HCT116 (cell line): ENCODE data around the gene MMP21. TPM values are rescaled to one million over a fixed set of nuclear protein-coding genes. Genes with fewer than 3 reads are reported as not detected.

ENCODE experiments used
- ATAC-seq: fragments of 200-7000 bp; cut with Tn5 transposase; 2 replicates; pipeline ENCODE4 v1.9.1; 2020; ENCODE audit warnings: mild to moderate bottlenecking, moderate library complexity
- BruUV-seq: library from RNA; stranded (reverse); fragments of 400-500 nt; replicated peaks from 2 replicates; lab custom pipeline; 2021; lab: Mats Ljungman, UMichigan
- CTCF ChIA-PET: fragments of 300-600 bp; sonication (Branson Sonifier 250); formaldehyde crosslinking; loops from one replicate; lab custom pipeline; 2021; ENCODE audit warnings: antibody characterized with exemption; lab: Charles Lee
- POLR2A ChIA-PET: fragments of 300-600, 350-600 bp; sonication (Branson Sonifier 250); formaldehyde crosslinking; loops from one replicate; lab custom pipeline; 2021; ENCODE audit warnings: antibody characterized with exemption; lab: Charles Lee
- RAD21 ChIA-PET, 2 experiments: fragments of 300-600 bp; sonication (Branson Sonifier 250); formaldehyde crosslinking; loops; one replicate each; lab custom pipeline; 2023; ENCODE audit warnings: low total read pairs in 2 of 2; ENCODE audit not compliant: uncharacterized antibody in 2 of 2, unreplicated experiment in 2 of 2, low non-redundant PET in 1 of 2; lab: Charles Lee
- DNase-seq: peaks from one replicate; pipeline ENCODE4 v3.0.0-alpha.2; 2010; ENCODE audit warnings: low read depth, low spot score
- H2AFZ ChIP-seq: fragments of 200-600 bp; shearing (Covaris generic), sonication (generic); 2 replicates; pipeline ENCODE4 v1.6.1; 2017; ENCODE audit warnings: low read depth, mixed run types, mixed read lengths, antibody characterized with exemption, low read length; ENCODE audit not compliant: poor library complexity, severe bottlenecking
- H3K27ac ChIP-seq: 2 replicates; pipeline ENCODE4 v1.5.1; 2012; ENCODE audit warnings: low read depth, low read length
- H3K27me3 ChIP-seq: fragments of 200-600 bp; sonication (generic); 2 replicates; pipeline ENCODE4 v1.6.1; 2016; ENCODE audit warnings: mixed run types, low read length, mixed read lengths; ENCODE audit not compliant: insufficient read depth
- H3K36me3 ChIP-seq, 2 experiments: fragments of 200-500 bp in 1 of 2; fragments of 200-600 bp in 1 of 2; sonication (Bioruptor generic) in 1 of 2; sonication (generic) in 1 of 2; 2 replicates each; pipeline versions ENCODE4 v1.5.1 to v1.6.1; 2014 to 2016; ENCODE audit warnings: low read length in 2 of 2, inconsistent platforms in 1 of 2, mixed read lengths in 1 of 2, mixed run types in 1 of 2; ENCODE audit not compliant: insufficient read depth in 2 of 2, control insufficient read depth in 1 of 2
- H3K4me1 ChIP-seq, 2 experiments: fragments of 200-600 bp in 1 of 2; sonication (generic) in 1 of 2; 2 replicates each; pipeline versions ENCODE4 v1.5.1 to v1.6.1; 2012 to 2017; ENCODE audit warnings: low read length in 2 of 2, inconsistent platforms in 1 of 2, mild to moderate bottlenecking in 1 of 2, mixed read lengths in 1 of 2, mixed run types in 1 of 2, moderate library complexity in 1 of 2; ENCODE audit not compliant: insufficient read depth in 2 of 2, control insufficient read depth in 1 of 2
- H3K4me2 ChIP-seq: fragments of 200-600 bp; sonication (generic); 2 replicates; pipeline ENCODE4 v1.6.1; 2017; ENCODE audit warnings: mixed run types, low read length, mixed read lengths
- H3K4me3 ChIP-seq, 2 experiments: fragments of 200-600 bp in 1 of 2; sonication (generic) in 1 of 2; replicated peaks in 1 of 2; 2 replicates each; pipeline ENCODE4 v1.5.1; 2011 to 2016; ENCODE audit warnings: low read length in 2 of 2, control low read depth in 1 of 2, low read depth in 1 of 2, mild to moderate bottlenecking in 1 of 2, mixed read lengths in 1 of 2, mixed run types in 1 of 2
- H3K79me2 ChIP-seq: fragments of 200-600 bp; sonication (generic); 2 replicates; pipeline ENCODE4 v1.6.1; 2017; ENCODE audit warnings: mild to moderate bottlenecking, mixed run types, low read length, moderate library complexity, mixed read lengths; ENCODE audit not compliant: insufficient read depth
- H3K9ac ChIP-seq: fragments of 200-600 bp; sonication (generic); 2 replicates; pipeline ENCODE4 v1.6.1; 2016; ENCODE audit warnings: low read length, mixed read lengths
- H3K9me2 ChIP-seq: fragments of 200-600 bp; sonication (generic), shearing (Covaris generic); 2 replicates; pipeline ENCODE4 v1.6.1; 2017; ENCODE audit warnings: mixed run types, mild to moderate bottlenecking, moderate library complexity; ENCODE audit not compliant: insufficient read depth
- H3K9me3 ChIP-seq, 2 experiments: fragments of 200-500 bp in 1 of 2; fragments of 200-600 bp in 1 of 2; sonication (Bioruptor generic) in 1 of 2; sonication (generic) in 1 of 2; 2 replicates each; pipeline ENCODE4 v1.6.1; 2014 to 2017; ENCODE audit warnings: low read length in 2 of 2, mixed read lengths in 2 of 2, inconsistent platforms in 1 of 2, low read depth in 1 of 2, mild to moderate bottlenecking in 1 of 2, mixed run types in 1 of 2, moderate library complexity in 1 of 2; ENCODE audit not compliant: control insufficient read depth in 1 of 2, insufficient read depth in 1 of 2
- H4K20me1 ChIP-seq: fragments of 200-600 bp; sonication (generic), shearing (Covaris generic); 2 replicates; pipeline ENCODE4 v1.6.1; 2017; ENCODE audit warnings: mixed run types, mild to moderate bottlenecking, moderate library complexity; ENCODE audit not compliant: insufficient read depth
- CBX3 ChIP-seq: IDR thresholded peaks from 2 replicates; pipeline ENCODE4 v1.6.1; 2012; ENCODE audit warnings: low read depth
- CEBPB ChIP-seq: IDR thresholded peaks from 2 replicates; pipeline ENCODE4 v1.6.1; 2012; ENCODE audit warnings: low read depth
- CTCF ChIP-seq, 3 experiments: fragments of 200-600 bp in 1 of 3; sonication (generic) in 1 of 3; IDR thresholded peaks in 2 of 3; conservative IDR thresholded peaks in 1 of 3; 2 replicates each; pipeline ENCODE4 v1.5.1; 2012 to 2017; ENCODE audit warnings: low read depth in 2 of 3, low read length in 2 of 3, antibody characterized with exemption in 1 of 3, borderline replicate concordance in 1 of 3, control low read depth in 1 of 3, mild to moderate bottlenecking in 1 of 3, mixed read lengths in 1 of 3, mixed run types in 1 of 3, moderate library complexity in 1 of 3; ENCODE audit not compliant: insufficient read depth in 1 of 3
- EGR1 ChIP-seq: IDR thresholded peaks from 2 replicates; pipeline ENCODE4 v1.6.1; 2012; ENCODE audit warnings: low read depth
- ELF1 ChIP-seq: IDR thresholded peaks from 2 replicates; pipeline ENCODE4 v1.6.1; 2012; ENCODE audit warnings: low read depth, borderline replicate concordance
- JUND ChIP-seq: IDR thresholded peaks from 2 replicates; pipeline ENCODE4 v1.6.1; 2012
- POLR2A ChIP-seq: IDR thresholded peaks from 2 replicates; pipeline ENCODE4 v1.7.0; 2011; ENCODE audit warnings: borderline replicate concordance; ENCODE audit not compliant: insufficient read depth, insufficient read length; ENCODE audit errors: extremely low read depth
- POLR2AphosphoS5 ChIP-seq: IDR thresholded peaks from 2 replicates; pipeline ENCODE4 v1.6.1; 2011; ENCODE audit warnings: mild to moderate bottlenecking, low read depth, low read length, moderate library complexity
- RAD21 ChIP-seq: IDR thresholded peaks from 2 replicates; pipeline ENCODE4 v1.6.1; 2012; ENCODE audit warnings: low read depth, mild to moderate bottlenecking
- SIN3A ChIP-seq: IDR thresholded peaks from 2 replicates; pipeline ENCODE4 v1.6.1; 2012; ENCODE audit warnings: low read depth
- SP1 ChIP-seq: IDR thresholded peaks from 2 replicates; pipeline ENCODE4 v1.6.1; 2012; ENCODE audit warnings: low read depth
- SRF ChIP-seq: IDR thresholded peaks from 2 replicates; pipeline ENCODE4 v1.6.1; 2012; ENCODE audit warnings: low read depth
- TCF7L2 ChIP-seq: IDR thresholded peaks from 2 replicates; pipeline ENCODE4 v1.7.0; 2011; ENCODE audit warnings: borderline replicate concordance, inconsistent platforms; ENCODE audit not compliant: insufficient read depth, insufficient read length; ENCODE audit errors: extremely low read depth
- YY1 ChIP-seq: IDR thresholded peaks from 2 replicates; pipeline ENCODE4 v1.6.1; 2011; ENCODE audit warnings: low read length, low read depth, moderate library complexity, mild to moderate bottlenecking; ENCODE audit not compliant: insufficient replicate concordance; ENCODE audit errors: extremely low read depth
- ZFX ChIP-seq: fragments of 450-650 bp; IDR thresholded peaks from 2 replicates; pipeline ENCODE4 v1.6.1; 2017
- intact Hi-C: fragments of 100-400 bp; cut with micrococcal nuclease; formaldehyde crosslinking; loops from 2 replicates; pipeline ENCODE4 v1.10.0; 2022
- total RNA-seq: library from RNA; stranded (reverse); gene quantifications from one replicate; pipeline ENCODE4 v1.2.1, GENCODE V29; 2021; ENCODE audit not compliant: unreplicated experiment
- TF ChIP-seq, protein P1 (sequence below): IDR thresholded peaks from 2 replicates; pipeline ENCODE4 v1.6.1; 2012; ENCODE audit warnings: low read depth
- TF ChIP-seq, protein P2 (sequence below): IDR thresholded peaks from 2 replicates; pipeline ENCODE4 v1.6.1; 2012

MMP21 gene
- total RNA-seq, 1 experiment from 2014 or later: not detected

GRCh38 chr10:125783957-125784356, 8.3 kb upstream of the MMP21 start (continued):
- no peak for TF ChIP-seq CTCF (IDR thresholded peaks at IDR 0.05 in 2 of 3, conservative IDR thresholded peaks at IDR 0.05 in 1 of 3; ENCODE audit: borderline replicate concordance in 1 of 3, insufficient read depth in 1 of 3, low read depth in 2 of 3, low read length in 2 of 3)
- TF ChIP-seq, all 23 proteins: peak for 0

DNA sequence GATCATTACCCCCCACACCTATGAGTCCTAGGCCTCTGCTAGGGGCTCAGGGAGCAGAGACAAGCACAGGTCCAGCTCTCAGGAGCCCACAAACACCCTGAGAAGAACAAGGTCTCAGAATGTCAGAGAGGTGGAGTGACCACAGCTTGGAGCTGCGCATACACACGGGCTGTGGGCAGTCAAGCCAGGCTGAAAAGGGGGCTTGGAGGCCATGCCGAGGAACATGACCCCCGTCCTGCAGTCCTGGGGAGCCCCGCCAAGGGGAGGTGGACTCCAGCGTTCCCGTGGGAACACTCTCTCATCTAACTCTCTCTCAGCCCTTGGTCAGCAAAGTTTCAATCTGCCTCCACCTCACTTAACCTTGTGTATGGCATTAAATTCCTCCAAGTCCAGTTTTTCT, 7.8 kb upstream of the MMP21 start:
- Histone ChIP-seq H3K27me3 (no peaks in the 10 kb centered on the region), H3K4me1 (peaks cover 0 to under 1% of the 10 kb centered on the region in 2 experiments; a peak in 1 of 4 replicates), H3K4me3 (no peak overlapping the region), H3K36me3 (no peaks in the 10 kb centered on the region), H3K9ac (no peak overlapping the region), H3K9me3 (no peaks in the 10 kb centered on the region), H3K27ac (no peak overlapping the region), H3K9me2 (no peaks in the 10 kb centered on the region), H3K79me2 (no peaks in the 10 kb centered on the region), H2AFZ (no peak overlapping the region), H4K20me1 (no peaks in the 10 kb centered on the region), H3K4me2 (no peak overlapping the region)
- ATAC-seq: no peak
- BruUV-seq: no TSS peak
- CTCF ChIA-PET: no interaction called here
- RAD21 ChIA-PET: no interaction called here
- no peak for DNase-seq
- POLR2A ChIA-PET: no interaction called here
- intact Hi-C loops: no loop called here
- TF ChIP-seq RAD21 (no peak), ZFX (no peak), POLR2A (no peak), CBX3 (no peak), TCF7L2 (no peak), JUND (no peak), SIN3A (no peak), CTCF (IDR thresholded peaks at IDR 0.05 in 2 of 3, conservative IDR thresholded peaks at IDR 0.05 in 1 of 3; ENCODE audit: borderline replicate concordance in 1 of 3, insufficient read depth in 1 of 3, low read depth in 2 of 3, low read length in 2 of 3) (no peak), EGR1 (no peak), YY1 (no peak), ELF1 (no peak), SP1 (no peak), POLR2AphosphoS5 (no peak), CEBPB (no peak), SRF (no peak)
- TF ChIP-seq, protein P1, sequence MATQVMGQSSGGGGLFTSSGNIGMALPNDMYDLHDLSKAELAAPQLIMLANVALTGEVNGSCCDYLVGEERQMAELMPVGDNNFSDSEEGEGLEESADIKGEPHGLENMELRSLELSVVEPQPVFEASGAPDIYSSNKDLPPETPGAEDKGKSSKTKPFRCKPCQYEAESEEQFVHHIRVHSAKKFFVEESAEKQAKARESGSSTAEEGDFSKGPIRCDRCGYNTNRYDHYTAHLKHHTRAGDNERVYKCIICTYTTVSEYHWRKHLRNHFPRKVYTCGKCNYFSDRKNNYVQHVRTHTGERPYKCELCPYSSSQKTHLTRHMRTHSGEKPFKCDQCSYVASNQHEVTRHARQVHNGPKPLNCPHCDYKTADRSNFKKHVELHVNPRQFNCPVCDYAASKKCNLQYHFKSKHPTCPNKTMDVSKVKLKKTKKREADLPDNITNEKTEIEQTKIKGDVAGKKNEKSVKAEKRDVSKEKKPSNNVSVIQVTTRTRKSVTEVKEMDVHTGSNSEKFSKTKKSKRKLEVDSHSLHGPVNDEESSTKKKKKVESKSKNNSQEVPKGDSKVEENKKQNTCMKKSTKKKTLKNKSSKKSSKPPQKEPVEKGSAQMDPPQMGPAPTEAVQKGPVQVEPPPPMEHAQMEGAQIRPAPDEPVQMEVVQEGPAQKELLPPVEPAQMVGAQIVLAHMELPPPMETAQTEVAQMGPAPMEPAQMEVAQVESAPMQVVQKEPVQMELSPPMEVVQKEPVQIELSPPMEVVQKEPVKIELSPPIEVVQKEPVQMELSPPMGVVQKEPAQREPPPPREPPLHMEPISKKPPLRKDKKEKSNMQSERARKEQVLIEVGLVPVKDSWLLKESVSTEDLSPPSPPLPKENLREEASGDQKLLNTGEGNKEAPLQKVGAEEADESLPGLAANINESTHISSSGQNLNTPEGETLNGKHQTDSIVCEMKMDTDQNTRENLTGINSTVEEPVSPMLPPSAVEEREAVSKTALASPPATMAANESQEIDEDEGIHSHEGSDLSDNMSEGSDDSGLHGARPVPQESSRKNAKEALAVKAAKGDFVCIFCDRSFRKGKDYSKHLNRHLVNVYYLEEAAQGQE: no peak
- TF ChIP-seq, protein P2, sequence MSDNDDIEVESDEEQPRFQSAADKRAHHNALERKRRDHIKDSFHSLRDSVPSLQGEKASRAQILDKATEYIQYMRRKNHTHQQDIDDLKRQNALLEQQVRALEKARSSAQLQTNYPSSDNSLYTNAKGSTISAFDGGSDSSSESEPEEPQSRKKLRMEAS: no peak
